GM21390 (cell line): ENCODE data around the gene FANCC.

ENCODE experiments used
- ATAC-seq: cut with Tn5 transposase; IDR thresholded peaks from one replicate; pipeline ENCODE4 v1.9.1; 2021; ENCODE audit not compliant: unreplicated experiment

FANCC gene

GRCh38 chr9:95317119-95317892 lies at the start of gene FANCC:
FANCC (minus strand) TSS chr9:95317709; CDS start chr9:95249291, 68,418 bp downstream.
- peak; percentile 77 for ATAC-seq

- ATAC-seq: no peak
Measured at GRCh38 chr9:95366731-95367325, 49.3 kb upstream of the FANCC start.

DNA sequence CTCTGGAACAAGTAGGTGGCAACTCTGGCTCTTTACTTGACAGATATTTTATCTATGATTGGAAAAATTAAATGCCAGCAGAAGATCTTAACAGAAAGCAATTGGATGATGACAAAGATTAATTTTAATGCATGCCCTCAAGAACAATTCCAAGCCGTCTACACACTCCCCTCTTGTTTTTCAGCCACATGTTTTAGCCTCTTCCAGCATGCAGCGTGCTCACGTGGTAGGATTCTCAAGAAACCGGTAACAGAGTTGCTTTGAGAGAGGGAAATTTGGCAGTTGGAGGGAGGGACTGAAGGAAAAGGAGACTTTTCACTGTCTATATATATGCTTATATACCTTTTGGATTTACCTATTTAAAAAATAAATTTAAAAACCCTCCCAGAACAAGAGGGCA lies 48.3 kb upstream of the FANCC start:
- ATAC-seq: no peak

GRCh38 chr9:95363051-95363841 lies 45.7 kb upstream of the FANCC start:
- ATAC-seq: no peak

DNA sequence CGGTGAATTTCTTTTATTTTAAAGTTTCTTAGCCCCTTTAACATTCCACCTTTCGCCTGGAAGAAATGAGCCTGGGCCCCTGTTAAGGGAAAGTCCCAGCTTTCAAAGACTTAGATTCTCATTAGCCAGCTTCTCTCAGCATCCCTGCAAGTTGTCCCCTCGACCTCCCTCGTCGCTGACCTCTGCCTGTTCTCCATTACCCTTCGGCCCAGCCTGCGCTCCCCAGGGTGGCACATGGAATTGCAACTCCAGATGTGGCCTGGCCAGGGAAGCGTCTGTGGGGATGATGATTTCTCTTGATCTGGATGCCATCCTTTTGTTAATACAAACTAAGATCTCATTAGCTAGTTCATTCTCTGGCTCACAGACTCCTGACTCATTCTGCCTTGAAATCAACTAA lies 43.4 kb upstream of the FANCC start:
- no peak for ATAC-seq

GRCh38 chr9:95357316-95357715 lies 39.8 kb upstream of the FANCC start:
- no peak for ATAC-seq

DNA sequence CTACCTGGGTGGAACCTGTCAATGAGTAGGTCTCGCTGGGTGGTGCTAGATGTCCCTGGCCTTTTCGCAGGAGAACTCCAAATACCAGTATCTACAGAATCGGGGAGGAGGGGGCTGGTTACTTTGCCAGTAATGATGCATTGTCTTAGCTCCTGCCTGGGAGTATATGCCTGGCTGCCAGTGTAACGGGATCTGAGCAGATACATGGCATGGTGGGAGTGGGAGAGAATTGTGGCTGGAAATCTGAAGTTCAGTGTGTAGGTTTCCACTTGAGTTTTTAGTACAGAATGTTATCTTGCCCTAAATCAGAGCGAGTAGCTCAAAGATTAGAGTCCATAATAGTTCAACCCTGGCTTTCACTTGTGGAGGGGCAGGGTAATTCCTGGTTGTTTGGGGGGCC lies 38.0 kb upstream of the FANCC start:
- no peak for ATAC-seq

DNA sequence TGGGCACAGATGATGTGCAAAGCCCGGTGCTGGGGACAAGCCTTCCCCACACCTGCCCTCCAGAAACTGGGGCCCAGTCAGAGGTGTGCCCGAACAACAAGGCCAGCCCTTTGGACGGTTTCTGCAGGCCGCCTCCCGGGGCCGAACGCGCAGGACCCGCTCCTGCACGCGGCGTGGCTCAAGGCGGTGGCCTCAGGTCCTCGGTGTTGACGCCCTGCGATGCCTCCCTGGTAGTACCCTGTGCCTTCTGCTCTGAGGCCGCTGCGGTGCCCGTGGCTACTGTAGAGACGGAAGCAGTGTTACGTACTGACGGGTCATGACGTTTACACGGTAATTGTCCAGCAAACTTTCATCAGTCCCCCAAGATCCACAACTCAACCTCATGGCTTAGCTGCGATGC lies 33.5 kb upstream of the FANCC start:
- no peak for ATAC-seq

DNA sequence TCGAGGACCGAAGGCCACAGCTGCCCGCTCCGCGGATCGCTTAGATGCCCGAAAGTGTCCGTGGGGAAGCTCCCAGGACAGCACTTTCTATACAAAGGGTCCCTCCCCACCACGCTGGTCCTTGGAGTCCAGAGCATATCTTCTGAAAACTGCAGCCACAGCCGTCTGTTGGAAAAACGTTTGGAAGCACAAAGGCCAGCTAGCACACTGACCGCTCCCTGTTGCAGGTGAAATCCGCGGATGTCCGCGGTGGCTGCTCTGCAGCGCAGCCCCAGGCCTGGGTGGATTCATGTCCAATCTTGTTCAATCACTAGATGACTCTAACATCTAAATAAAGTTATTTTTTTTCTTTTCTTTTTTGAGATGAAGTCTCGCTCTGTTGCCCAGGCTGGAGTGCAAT lies 32.8 kb upstream of the FANCC start:
- no peak for ATAC-seq

DNA sequence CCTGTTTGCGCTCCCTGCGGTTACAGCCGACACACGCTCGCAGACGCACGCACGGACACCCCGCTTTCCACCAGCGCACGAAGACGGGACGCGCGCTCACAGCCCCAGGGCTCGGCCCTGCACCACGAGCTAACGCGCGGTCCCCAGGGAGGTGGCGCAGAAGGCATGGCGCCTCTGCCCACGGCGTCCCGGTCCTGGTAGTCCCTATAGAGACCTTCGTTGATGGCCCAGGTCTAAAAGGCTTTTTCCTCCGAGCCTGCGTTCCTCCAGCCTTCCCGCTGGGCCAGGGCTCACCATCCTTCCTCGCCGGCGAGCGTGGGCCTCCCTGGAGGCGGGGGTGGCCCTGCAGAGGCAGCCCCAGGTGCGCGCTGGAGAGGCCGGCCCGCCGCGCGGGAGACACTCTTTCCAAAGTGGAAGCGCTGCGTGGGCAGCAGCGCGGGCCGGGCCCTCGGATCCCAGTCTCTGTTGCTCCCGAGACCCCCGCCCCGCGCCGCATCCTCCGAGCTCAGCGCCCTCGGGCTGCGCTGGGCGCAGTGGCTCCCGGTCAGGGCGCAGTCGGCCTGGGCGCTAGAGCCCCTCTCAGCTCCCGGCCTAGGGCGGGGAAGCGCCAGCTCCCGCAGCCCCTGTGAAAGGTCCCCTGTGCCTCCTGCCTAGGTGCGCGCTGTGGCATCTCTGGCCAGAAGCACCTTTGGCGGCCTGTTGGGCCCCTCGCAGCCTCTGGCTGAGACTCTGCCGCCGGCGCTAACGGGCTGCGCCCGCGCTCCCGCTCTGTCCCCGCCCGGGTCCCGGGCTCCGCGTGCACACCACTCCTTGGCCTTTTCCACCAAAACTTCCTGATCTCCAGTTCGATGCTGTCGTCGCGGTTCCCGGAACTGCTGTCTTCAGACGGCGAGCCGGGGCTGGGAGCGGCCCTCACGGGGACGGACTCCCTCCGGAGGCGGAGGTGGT lies 31.9 kb upstream of the FANCC start:
- no peak for ATAC-seq

DNA sequence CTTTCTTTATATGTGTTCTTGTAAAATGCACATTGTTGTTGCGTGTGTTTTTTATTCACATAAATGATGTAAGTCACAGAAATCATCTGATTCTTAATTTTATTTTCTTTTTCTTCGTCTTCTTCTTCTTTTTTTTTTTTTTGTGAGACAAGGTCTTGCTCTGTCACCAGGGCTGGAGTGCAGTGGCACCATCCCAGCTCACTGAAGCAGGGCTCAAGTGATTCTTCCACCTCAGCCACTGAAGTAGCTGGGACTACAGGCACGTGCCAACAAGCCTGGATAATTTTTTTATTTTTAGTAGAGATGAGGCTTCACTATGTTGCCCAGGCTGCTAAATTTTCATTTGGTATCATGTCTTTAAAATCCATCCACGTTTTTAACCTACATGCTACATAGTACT lies 28.5 kb upstream of the FANCC start:
- ATAC-seq: no peak

DNA sequence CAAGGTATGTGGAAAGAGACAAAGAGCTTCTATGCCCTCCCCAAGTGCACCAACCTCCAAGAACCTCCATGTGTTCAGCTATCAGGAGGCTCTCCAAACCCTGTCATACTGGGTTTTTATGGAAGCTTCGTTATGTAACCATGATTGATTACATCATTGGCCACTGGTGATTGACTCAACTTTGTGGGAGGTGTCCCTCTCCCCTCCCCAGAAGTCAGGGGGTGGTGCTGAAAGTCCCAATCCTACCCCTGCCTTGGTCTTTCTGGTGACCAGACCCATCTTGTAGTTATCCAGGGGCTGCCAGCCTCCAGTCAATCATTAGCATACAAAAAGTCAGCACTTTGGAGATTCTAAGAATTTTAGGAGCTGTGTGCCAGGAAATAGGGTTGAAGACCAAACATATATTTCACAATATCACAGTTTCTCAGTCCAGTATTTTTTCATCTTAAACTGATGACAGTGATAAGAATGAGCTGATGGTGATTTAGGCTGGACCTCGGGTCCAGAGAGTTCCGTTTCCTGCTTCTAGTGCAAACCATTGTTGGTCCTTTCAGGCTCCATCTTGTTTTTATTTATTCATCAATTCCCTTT lies 27.3 kb upstream of the FANCC start:
- ATAC-seq: no peak

DNA sequence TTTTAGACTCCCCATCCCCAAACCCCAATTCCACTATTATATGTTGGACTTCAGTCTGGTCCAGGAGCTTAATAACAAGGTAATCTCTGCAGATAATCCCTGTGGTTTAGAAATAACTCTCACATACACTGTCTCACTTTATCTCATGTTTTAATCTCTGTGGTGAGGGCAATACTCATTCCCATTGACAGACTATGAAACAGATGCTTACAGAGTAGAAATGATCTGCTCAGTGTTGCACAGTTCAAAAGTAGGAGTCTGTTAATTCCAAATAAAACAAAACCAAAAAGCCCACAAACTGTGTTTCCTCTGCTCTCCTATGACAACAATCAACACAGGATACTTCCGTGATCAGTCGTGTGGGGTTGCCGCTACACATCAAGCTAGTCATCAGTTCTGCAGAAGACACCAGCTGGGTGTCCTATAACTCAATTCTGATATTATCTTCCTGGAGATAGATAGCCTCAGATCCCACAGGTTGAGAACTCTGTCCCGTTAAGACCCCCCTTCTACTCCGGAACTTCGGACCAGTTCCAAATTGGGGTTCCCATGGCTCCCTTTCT lies 26.3 kb upstream of the FANCC start:
- no peak for ATAC-seq

DNA sequence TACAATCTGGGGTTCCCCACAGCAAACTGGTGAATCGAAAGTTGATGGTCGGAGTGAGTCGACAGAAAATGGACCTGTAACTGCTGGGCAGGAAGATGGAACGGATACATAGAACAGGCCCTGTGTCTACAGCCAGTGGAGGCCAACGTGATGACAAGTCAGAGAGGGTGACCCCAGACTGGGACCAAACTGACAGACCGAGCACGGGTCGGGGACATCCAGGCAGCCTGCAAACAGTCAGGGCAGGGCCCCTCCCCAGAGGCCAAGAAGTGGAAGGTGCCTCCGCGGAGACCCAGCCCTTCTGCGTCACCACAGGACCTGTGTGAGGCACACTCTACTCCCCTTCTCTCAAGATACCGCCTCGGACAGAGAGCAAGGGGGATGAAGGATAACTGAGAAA lies 25.1 kb upstream of the FANCC start:
- no peak for ATAC-seq

- no peak for ATAC-seq
Measured at GRCh38 chr9:95341293-95341962, 23.9 kb upstream of the FANCC start.

DNA sequence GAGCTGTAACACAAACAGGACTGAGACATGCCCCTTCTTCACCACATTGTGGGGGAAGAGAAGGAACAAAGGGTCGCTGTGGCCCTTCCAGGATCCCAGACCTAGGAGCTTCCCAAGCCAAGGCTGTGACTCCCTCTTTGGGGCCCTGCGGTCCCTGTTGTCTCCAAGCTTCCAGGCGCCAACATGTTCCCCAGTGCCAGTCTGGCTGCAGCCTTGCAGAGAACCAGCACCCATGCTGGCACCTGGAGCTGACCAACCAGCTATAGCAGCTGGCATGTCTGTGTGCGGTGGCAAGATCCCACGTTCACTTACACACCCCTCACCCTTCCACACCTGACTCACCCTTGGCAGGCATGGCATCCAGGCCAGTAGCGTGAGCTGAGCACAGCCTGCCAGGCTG lies 20.7 kb upstream of the FANCC start:
- no peak for ATAC-seq

DNA sequence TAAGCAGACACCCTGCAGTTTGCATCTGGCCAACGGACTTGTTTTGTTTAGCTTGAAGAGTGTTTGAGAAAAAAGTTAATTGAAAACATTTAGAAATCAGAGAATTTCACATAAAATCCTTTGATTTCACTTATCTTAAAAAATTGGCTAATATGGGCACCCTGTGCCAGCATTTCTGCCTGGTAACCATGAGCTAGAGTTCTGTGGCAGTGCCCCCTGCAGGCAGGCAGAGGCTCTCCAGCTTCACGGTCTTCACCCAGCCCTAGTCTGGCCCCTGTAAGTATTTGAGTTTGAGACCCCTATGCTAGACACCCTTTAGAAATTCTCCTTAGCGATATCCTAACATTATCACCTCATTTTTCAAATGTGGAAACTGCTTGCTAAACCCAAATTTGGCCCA lies 18.8 kb upstream of the FANCC start:
- no peak for ATAC-seq

GRCh38 chr9:95333426-95333825 lies 15.9 kb upstream of the FANCC start:
- ATAC-seq: no peak

DNA sequence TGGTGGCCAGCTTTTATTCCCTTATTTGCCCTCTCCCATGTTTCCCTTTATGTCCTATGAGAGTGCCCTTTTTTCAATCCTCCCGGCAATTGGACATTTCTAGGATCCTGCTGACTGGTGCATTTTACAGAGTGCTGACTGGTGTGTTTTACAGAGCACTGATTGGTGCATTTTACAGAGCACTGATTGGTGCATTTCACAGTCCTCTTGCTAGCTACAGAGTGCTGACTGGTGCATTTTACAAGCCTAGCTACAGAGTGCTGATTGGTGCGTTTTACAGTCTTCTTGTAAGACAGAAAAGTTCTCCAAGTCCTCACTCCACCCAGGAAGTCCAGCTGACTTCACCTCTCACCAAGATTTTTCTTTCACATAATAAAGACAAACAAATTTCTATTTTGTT lies 15.4 kb upstream of the FANCC start:
- no peak for ATAC-seq
